OCI-LY7 (cell line): ENCODE measurements around the gene XRRA1. TPM values are rescaled to one million over a fixed set of nuclear protein-coding genes. Genes with fewer than 3 reads are reported as not detected.

Experiments used
- BruUV-seq: library from RNA; stranded (reverse); fragments of 400-500 nt; replicated peaks from 2 replicates; lab custom pipeline; 2021; lab: Mats Ljungman, UMichigan
- CTCF ChIA-PET: fragments of 300-600 bp; sonication (Branson Sonifier 250); formaldehyde crosslinking; loops from one replicate; lab custom pipeline; 2022; ENCODE audit warnings: antibody characterized with exemption; ENCODE audit not compliant: unreplicated experiment; lab: Charles Lee
- POLR2A ChIA-PET: fragments of 300-600 bp; sonication (Branson Sonifier 250); formaldehyde crosslinking; loops from one replicate; lab custom pipeline; 2022; ENCODE audit warnings: antibody characterized with exemption; lab: Charles Lee
- DNase-seq: peaks from one replicate; pipeline ENCODE4 v3.0.0-alpha.2; 2015; ENCODE audit warnings: low spot score
- H2AFZ ChIP-seq: fragments of 200-600 bp; sonication (generic), shearing (Covaris generic); 2 replicates; pipeline ENCODE4 v1.6.1; 2014; ENCODE audit warnings: mild to moderate bottlenecking, antibody characterized with exemption, low read length, moderate library complexity
- H3K27ac ChIP-seq: fragments of 200-600 bp; sonication (generic); 2 replicates; pipeline ENCODE4 v1.5.1; 2014; ENCODE audit warnings: mixed run types, low read depth, mild to moderate bottlenecking, moderate library complexity, low read length, inconsistent platforms; ENCODE audit not compliant: poor library complexity, severe bottlenecking
- H3K36me3 ChIP-seq: fragments of 200-600 bp; sonication (generic); 2 replicates; pipeline ENCODE4 v1.6.1; 2014; ENCODE audit warnings: mild to moderate bottlenecking, antibody characterized with exemption, low read length, moderate library complexity, mixed read lengths; ENCODE audit not compliant: insufficient read depth
- H3K4me1 ChIP-seq: fragments of 200-600 bp; sonication (generic); 2 replicates; pipeline ENCODE4 v1.5.1; 2014; ENCODE audit warnings: mild to moderate bottlenecking, low read length; ENCODE audit not compliant: insufficient read depth, poor library complexity, severe bottlenecking
- H3K4me2 ChIP-seq: fragments of 200-600 bp; sonication (generic); 2 replicates; pipeline ENCODE4 v1.6.1; 2014; ENCODE audit warnings: mild to moderate bottlenecking, low read length
- H3K4me3 ChIP-seq: fragments of 200-600 bp; sonication (generic); 2 replicates; pipeline ENCODE4 v1.5.1; 2014; ENCODE audit warnings: mild to moderate bottlenecking, low read depth, low read length; ENCODE audit not compliant: poor library complexity, severe bottlenecking
- H3K79me2 ChIP-seq: fragments of 200-600 bp; sonication (generic); 2 replicates; pipeline ENCODE4 v1.6.1; 2016; ENCODE audit warnings: low read depth, mild to moderate bottlenecking, low read length, moderate library complexity, mixed read lengths; ENCODE audit not compliant: insufficient read depth
- H3K9me2 ChIP-seq: fragments of 200-600 bp; sonication (generic); 2 replicates; pipeline ENCODE4 v1.6.1; 2016; ENCODE audit warnings: mild to moderate bottlenecking, low read length, mixed read lengths; ENCODE audit not compliant: insufficient read depth
- H3K9me3 ChIP-seq: fragments of 200-600 bp; sonication (generic); 2 replicates; pipeline ENCODE4 v1.6.1; 2014; ENCODE audit warnings: mild to moderate bottlenecking, mixed run types, low read length, mixed read lengths
- H4K20me1 ChIP-seq: fragments of 200-600 bp; sonication (generic); 2 replicates; pipeline ENCODE4 v1.6.1; 2014; ENCODE audit warnings: mild to moderate bottlenecking, antibody characterized with exemption, low read length, moderate library complexity, mixed read lengths; ENCODE audit not compliant: insufficient read depth
- CTCF ChIP-seq: fragments of 200-600 bp; sonication (generic); conservative IDR thresholded peaks from 2 replicates; pipeline ENCODE4 v1.5.1; 2014; ENCODE audit warnings: mild to moderate bottlenecking, antibody characterized with exemption, low read length, moderate library complexity, mixed read lengths
- EZH2phosphoT487 ChIP-seq: fragments of 200-600 bp; sonication (generic); IDR thresholded peaks from 2 replicates; pipeline ENCODE4 v1.6.1; 2018; ENCODE audit warnings: low read depth, borderline replicate concordance, mild to moderate bottlenecking, mixed run types, antibody characterized with exemption, low read length, moderate library complexity, mixed read lengths
- intact Hi-C: fragments of 100-400 bp; cut with micrococcal nuclease; formaldehyde crosslinking; loops from one replicate; pipeline ENCODE4 v1.10.0; 2022; ENCODE audit not compliant: unreplicated experiment
- total RNA-seq, 2 experiments: library from RNA; depleted of rRNA in 1 of 2; stranded (reverse); fragments of >200 nt in 1 of 2; shearing (Covaris generic) in 1 of 2; gene quantifications; 2 replicates each; pipeline ENCODE4 v1.2.3, GENCODE V29; 2014 to 2022

The XRRA1 gene
- total RNA-seq, 2 experiments from 2014 or later: 20.3 to 29.1 TPM

DNA sequence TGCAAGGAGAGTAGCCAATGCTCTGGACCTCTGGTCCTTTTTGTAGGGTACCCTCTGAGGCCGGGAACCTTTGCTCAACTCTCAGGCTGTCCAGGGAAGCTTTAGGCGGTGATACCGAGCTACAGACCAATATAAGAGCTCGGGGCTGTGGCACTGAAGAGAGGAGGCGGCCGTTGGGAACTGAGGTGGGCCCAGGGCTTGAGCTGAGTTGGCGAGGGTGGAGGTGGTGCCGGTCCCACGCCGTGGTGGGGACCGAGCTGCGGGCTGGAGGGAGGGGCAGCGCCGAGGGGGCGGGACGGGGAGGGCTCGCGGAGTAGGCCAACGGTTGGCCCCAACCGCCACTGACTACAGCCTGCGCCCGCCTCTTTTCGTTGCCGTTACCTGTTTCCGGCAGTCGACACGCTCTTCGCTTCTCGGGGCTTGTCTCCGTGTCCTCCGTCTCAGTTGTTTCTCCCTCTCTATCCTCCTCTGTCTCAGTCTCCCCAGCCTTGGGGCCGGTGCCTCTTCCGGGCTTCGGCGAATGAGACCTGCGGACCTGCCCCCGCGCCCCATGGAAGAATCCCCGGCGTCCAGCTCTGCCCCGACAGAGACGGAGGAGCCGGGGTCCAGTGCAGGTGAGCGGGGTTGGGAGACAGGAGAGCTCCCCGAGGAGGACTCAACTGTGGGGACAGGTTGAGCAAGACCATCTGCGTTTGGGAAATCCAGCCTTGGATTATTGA lies 39.8 kb upstream of the XRRA1 start, which contains the start of gene NEU3:
NEU3 (plus strand) TSS at position 393 of the 719 bp plus-strand sequence; CDS start at position 521, 128 bp downstream.
- BruUV-seq: no TSS peak
- POLR2A ChIA-PET: interaction anchor here (0.5 to 3.2 kb wide), 12 partner anchors 9 to 1454 kb away, joined by 3 to 21 read pairs (median 4); partner anchors contain the start of genes SPCS2 and XRRA1
- H3K9me3 ChIP-seq: no peaks in the 10 kb centered on the region
- peaks cover 10% of the 10 kb centered on the region; the same call in 1 of the 2 replicates for H4K20me1 ChIP-seq
- peaks cover 17% of the 10 kb centered on the region for H3K36me3 ChIP-seq
- TF ChIP-seq CTCF: no peak
- TF ChIP-seq EZH2phosphoT487: no peak
- intact Hi-C loops: loop anchor here (1.0 to 10.0 kb wide), 2 partner anchors 39 to 886 kb away; partner anchors contain the start of genes SPCS2 and XRRA1
- H3K4me1 ChIP-seq: peaks cover 44% of the 10 kb centered on the region
- peaks cover 42% of the 10 kb centered on the region for H3K79me2 ChIP-seq
- CTCF ChIA-PET: interaction anchor here (0.6 to 0.7 kb wide), 2 partner anchors 39 to 819 kb away, joined by 10 to 16 read pairs; partner anchors contain the start of gene SPCS2
- H3K4me2 ChIP-seq: peak within 1 kb of the TSS; percentile 94
- H3K4me3 ChIP-seq: peak within 1 kb of the TSS; percentile 94
- H3K9me2 ChIP-seq: no peaks in the 10 kb centered on the region
- H2AFZ ChIP-seq: peak within 1 kb of the TSS; percentile 84
- peak within 1 kb of the TSS; percentile 86 for H3K27ac ChIP-seq
- peak; percentile 92 for DNase-seq

GRCh38 chr11:74984730-74985129 lies 35.8 kb upstream of the XRRA1 start:
- no peak for DNase-seq
- no peak overlapping the region for H3K4me3 ChIP-seq
- CTCF ChIA-PET: no interaction called here
- peaks cover 18% of the 10 kb centered on the region for H3K36me3 ChIP-seq
- no peaks in the 10 kb centered on the region for H3K9me2 ChIP-seq
- no TSS peak for BruUV-seq
- no peak for TF ChIP-seq EZH2phosphoT487
- no peak for TF ChIP-seq CTCF
- peaks cover 5% of the 10 kb centered on the region for H3K4me1 ChIP-seq
- POLR2A ChIA-PET: no interaction called here
- H3K9me3 ChIP-seq: no peaks in the 10 kb centered on the region
- H3K4me2 ChIP-seq: no peak overlapping the region
- no peak overlapping the region for H2AFZ ChIP-seq
- H4K20me1 ChIP-seq: no peaks in the 10 kb centered on the region; the same call in 1 of the 2 replicates
- intact Hi-C loops: loop anchor here (10.0 kb wide), 1 partner anchor 890 kb away; no protein-coding TSS in a partner anchor
- no peak overlapping the region for H3K27ac ChIP-seq
- H3K79me2 ChIP-seq: peaks cover 8% of the 10 kb centered on the region
